GM12878 (cell line): ENCODE results near the gene ABI3. TPM values are rescaled to one million over a fixed set of nuclear protein-coding genes. Genes with fewer than 3 reads are reported as not detected.

Source experiments
- ATAC-seq: fragments of 200-7000 bp; cut with Tn5 transposase; 3 replicates; pipeline ENCODE4 v1.9.1; 2020; ENCODE audit warnings: mild to moderate bottlenecking, moderate library complexity
- BruUV-seq: library from RNA; stranded (reverse); fragments of 400-500 nt; replicated peaks from 2 replicates; lab custom pipeline; 2021; lab: Mats Ljungman, UMichigan
- CTCF ChIA-PET: fragments of 300-600 bp; sonication (Branson Sonifier 250); formaldehyde crosslinking; extraction: SDS; loops from one replicate; lab custom pipeline; 2021; ENCODE audit warnings: inconsistent platforms; lab: Yijun Ruan, JAX
- POLR2A ChIA-PET: fragments of 350-600 bp; formaldehyde crosslinking; extraction: SDS; loops from one replicate; lab custom pipeline; 2021; ENCODE audit warnings: inconsistent platforms; lab: Charles Lee
- RAD21 ChIA-PET: fragments of 300-600 bp; sonication (Branson Sonifier 250); formaldehyde crosslinking; loops from one replicate; lab custom pipeline; 2023; ENCODE audit warnings: antibody characterized with exemption; ENCODE audit not compliant: unreplicated experiment; lab: Charles Lee
- SMC1A ChIA-PET: fragments of 300-600 bp; sonication (Branson Sonifier 250); formaldehyde crosslinking; loops from one replicate; lab custom pipeline; 2023; ENCODE audit not compliant: unreplicated experiment, uncharacterized antibody; lab: Charles Lee
- DNase-seq: peaks from one replicate; pipeline ENCODE4 v3.0.0-alpha.2; 2011; ENCODE audit warnings: low read depth, low spot score
- FAIRE-seq: peaks from 3 replicates; lab custom pipeline; 2011; peaks lifted over from hg19 to GRCh38; lab: Jason Lieb, UNC
- H2AFZ ChIP-seq: 2 replicates; pipeline ENCODE4 v1.6.0; 2011; ENCODE audit warnings: low read depth, low read length, control low read depth; ENCODE audit not compliant: control insufficient read depth
- H3K27ac ChIP-seq: 2 replicates; pipeline ENCODE4 v1.5.1; 2011; ENCODE audit warnings: control low read depth; ENCODE audit not compliant: control insufficient read depth, insufficient read depth
- H3K27me3 ChIP-seq, 2 experiments: replicated peaks in 1 of 2; 2 replicates each; pipeline versions ENCODE4 v1.6.0 to v1.6.1; 2011; ENCODE audit warnings: low read length in 1 of 2; ENCODE audit not compliant: control insufficient read depth in 2 of 2, insufficient read depth in 2 of 2
- H3K36me3 ChIP-seq, 2 experiments: 2 replicates each; pipeline ENCODE4 v1.5.1; 2011; ENCODE audit warnings: low read length in 1 of 2; ENCODE audit not compliant: control insufficient read depth in 2 of 2, insufficient read depth in 2 of 2
- H3K4me1 ChIP-seq: 2 replicates; pipeline ENCODE4 v1.6.1; 2011; ENCODE audit warnings: mild to moderate bottlenecking, low read length, moderate library complexity, mixed read lengths; ENCODE audit not compliant: control insufficient read depth, insufficient read depth
- H3K4me2 ChIP-seq: 2 replicates; pipeline ENCODE4 v1.6.0; 2011; ENCODE audit warnings: control low read depth; ENCODE audit not compliant: control insufficient read depth, insufficient read depth
- H3K4me3 ChIP-seq: fragments of 200-600 bp; sonication (generic); 2 replicates; pipeline ENCODE4 v1.5.1; 2016
- H3K79me2 ChIP-seq: 2 replicates; pipeline ENCODE4 v1.6.0; 2011; ENCODE audit warnings: low read length; ENCODE audit not compliant: control insufficient read depth, insufficient read depth
- H3K9ac ChIP-seq: 2 replicates; pipeline ENCODE4 v1.8.0; 2011; ENCODE audit warnings: low read length, control low read depth, mixed read lengths; ENCODE audit not compliant: control insufficient read depth, insufficient read depth
- H3K9me3 ChIP-seq: replicated peaks from 3 replicates; pipeline ENCODE4 v1.5.1; 2011; ENCODE audit warnings: mild to moderate bottlenecking, low read length; ENCODE audit not compliant: control insufficient read depth, insufficient read depth
- H4K20me1 ChIP-seq: 2 replicates; pipeline ENCODE4 v1.6.0; 2011; ENCODE audit not compliant: control insufficient read depth, insufficient read depth
- POLR2A ChIP-seq: IDR thresholded peaks from 2 replicates; pipeline ENCODE4 v1.6.1; 2011; ENCODE audit warnings: low read depth, mild to moderate bottlenecking, low read length
- SIX5 ChIP-seq: IDR thresholded peaks from 2 replicates; pipeline ENCODE4 v1.6.1; 2011; ENCODE audit warnings: mild to moderate bottlenecking, low read depth, low read length, moderate library complexity; ENCODE audit not compliant: severe bottlenecking
- SMAD5 ChIP-seq: IDR thresholded peaks from 2 replicates; pipeline ENCODE4 v1.6.1; 2016; ENCODE audit warnings: antibody characterized with exemption, low read depth
- YBX1 ChIP-seq: fragments of 450-650 bp; IDR thresholded peaks from 2 replicates; pipeline ENCODE4 v1.6.1; 2016; ENCODE audit warnings: antibody characterized with exemption
- ZBTB11 ChIP-seq: fragments of 450-650 bp; formaldehyde crosslinking; IDR thresholded peaks from 2 replicates; pipeline ENCODE4 v1.5.0; 2022; ENCODE audit warnings: mild to moderate bottlenecking, missing genetic modification characterization
- WGBS: methylation state at CpG from one replicate; pipeline ENCODE4 v1.1.6; 2016; ENCODE audit warnings: low lambda C conversion rate; ENCODE audit not compliant: insufficient replicate concordance, insufficient coverage; ENCODE audit errors: missing lambda C conversion rate; 5-methylcytosine and 5-hydroxymethylcytosine counted together
- in situ Hi-C: fragments of 300-500 bp; cut with MboI; formaldehyde crosslinking; loops from 9 replicates; pipeline ENCODE4 v1.14.3; 2018; ENCODE audit warnings: mixed read lengths
- intact Hi-C: fragments of 100-400 bp; cut with micrococcal nuclease; formaldehyde crosslinking; loops from one replicate; pipeline ENCODE4 v1.14.2; 2022; ENCODE audit not compliant: unreplicated experiment
- polyA plus RNA-seq, 11 experiments: library from polyadenylated mRNA; depleted of rRNA in 4 of 11; unstranded in 6 of 11; stranded (reverse) in 5 of 11; fragments of >200 nt; fragmentation: Nextera tagmentation in 4 of 11; fragmentation: Illumina TruSeq in 1 of 11; extraction: Ambion mirVana in 4 of 11; extraction: Trizol in 1 of 11; gene quantifications; 1 replicate in 1 of 11; 2 replicates in 10 of 11; pipeline versions ENCODE4 v1.2.1 to v1.2.3, GENCODE V29; 2011 to 2016; ENCODE audit warnings: inconsistent platforms in 2 of 11, missing spikeins in 2 of 11, low read depth in 1 of 11
- total RNA-seq, 4 experiments: library from RNA; depleted of rRNA in 3 of 4; stranded (reverse); fragments of >200 nt in 3 of 4; fragmentation: Illumina TruSeq in 1 of 4; extraction: Trizol in 1 of 4; gene quantifications; 2 replicates each; pipeline versions ENCODE4 v1.2.1 to v1.2.3, GENCODE V29; 2013 to 2021

ABI3 gene
- total and polyA plus RNA-seq, 10 of the 15 experiments (the other 5 are each of a cell fraction or from before 2014, with no cell fraction given), result 13.4 to 109 (median 51.1) TPM

- DNase-seq, result no peak
- BruUV-seq, result no TSS peak
- Histone ChIP-seq H2AFZ (no peak overlapping the region), H3K27me3 (no peaks in the 10 kb centered on the region), H4K20me1 (no peaks in the 10 kb centered on the region)
- ChIA-PET POLR2A (interaction anchor here (13.2 kb wide), 1 partner anchor 20 kb away, joined by 537 read pairs; no protein-coding TSS in a partner anchor), RAD21 (interaction anchor here (0.7 to 13.4 kb wide), 3 partner anchors 9 to 230 kb away, joined by 3 to 355 read pairs (median 4); no protein-coding TSS in a partner anchor), CTCF (interaction anchor here (5.8 to 8.5 kb wide), 3 partner anchors 11 to 35 kb away, joined by 45 to 127 read pairs (median 61); no protein-coding TSS in a partner anchor)
- no peak for ATAC-seq
- WGBS, result 73% methylated on average over 13 of the region's 13 CpGs
- TF ChIP-seq SMAD5 (no peak), SIX5 (no peak), POLR2A (0 out of 2 replicates have a peak, but pooled peaks have one; percentile 16), ZBTB11 (CRISPR knock-in tag) (no peak), YBX1 (no peak)
- TF ChIP-seq, all 136 proteins: peak for 1
- SMC1A ChIA-PET, result interaction anchor here (0.6 to 16.8 kb wide), 3 partner anchors 11 to 1166 kb away, joined by 3 to 354 read pairs (median 22); no protein-coding TSS in a partner anchor
- H3K9ac ChIP-seq, result peak overlapping the region; percentile 30; the same call in 1 of the 2 replicates
- FAIRE-seq, result no peak
- H3K36me3 ChIP-seq, result peaks cover 8 to 21% of the 10 kb centered on the region in 2 experiments
- H3K9me3 ChIP-seq, result no peaks in the 10 kb centered on the region
- peaks cover 60% of the 10 kb centered on the region for H3K4me1 ChIP-seq
- intact Hi-C loops, result loop anchor here (5.0 kb wide), 1 partner anchor 299 kb away; no protein-coding TSS in a partner anchor
- peak overlapping the region; percentile 37; the same call in 1 of the 2 replicates for H3K4me3 ChIP-seq
- H3K27ac ChIP-seq, result peak overlapping the region; percentile 77
- in situ Hi-C loops, result no loop called here
- H3K79me2 ChIP-seq, result peaks cover 61% of the 10 kb centered on the region
- peak overlapping the region; percentile 94 for H3K4me2 ChIP-seq
Observed at GRCh38 chr17:49216482-49216881, 6.0 kb downstream of the ABI3 start.
